ENCODE measurements around the gene RAET1E.

Gene RAET1E

GRCh38 chr6:149861603-149862423 lies 36.1 kb downstream of the RAET1E start:
- H3K27me3 ChIP-seq: no peaks in the 10 kb centered on the region
- no peak overlapping the region; the same call in 1 of the 2 replicates for H3K4me3 ChIP-seq (ENCODE audit: low read depth, low read length)
- no peaks in the 10 kb centered on the region for H3K36me3 ChIP-seq
- DNase-seq: no peak
- H3K4me1 ChIP-seq: 0 out of 2 replicates have a peak, but pooled peaks cover 3% of the 10 kb centered on the region
- TF ChIP-seq, protein P1, sequence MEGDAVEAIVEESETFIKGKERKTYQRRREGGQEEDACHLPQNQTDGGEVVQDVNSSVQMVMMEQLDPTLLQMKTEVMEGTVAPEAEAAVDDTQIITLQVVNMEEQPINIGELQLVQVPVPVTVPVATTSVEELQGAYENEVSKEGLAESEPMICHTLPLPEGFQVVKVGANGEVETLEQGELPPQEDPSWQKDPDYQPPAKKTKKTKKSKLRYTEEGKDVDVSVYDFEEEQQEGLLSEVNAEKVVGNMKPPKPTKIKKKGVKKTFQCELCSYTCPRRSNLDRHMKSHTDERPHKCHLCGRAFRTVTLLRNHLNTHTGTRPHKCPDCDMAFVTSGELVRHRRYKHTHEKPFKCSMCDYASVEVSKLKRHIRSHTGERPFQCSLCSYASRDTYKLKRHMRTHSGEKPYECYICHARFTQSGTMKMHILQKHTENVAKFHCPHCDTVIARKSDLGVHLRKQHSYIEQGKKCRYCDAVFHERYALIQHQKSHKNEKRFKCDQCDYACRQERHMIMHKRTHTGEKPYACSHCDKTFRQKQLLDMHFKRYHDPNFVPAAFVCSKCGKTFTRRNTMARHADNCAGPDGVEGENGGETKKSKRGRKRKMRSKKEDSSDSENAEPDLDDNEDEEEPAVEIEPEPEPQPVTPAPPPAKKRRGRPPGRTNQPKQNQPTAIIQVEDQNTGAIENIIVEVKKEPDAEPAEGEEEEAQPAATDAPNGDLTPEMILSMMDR (IDR thresholded peaks at IDR 0.05; ENCODE audit: low read depth, low read length): no peak
- H3K9me3 ChIP-seq: no peaks in the 10 kb centered on the region

- Histone ChIP-seq H3K36me3 (no peaks in the 10 kb centered on the region), H3K27me3 (no peaks in the 10 kb centered on the region), H3K9me3 (no peaks in the 10 kb centered on the region), H3K4me1 (0 out of 2 replicates have a peak, but pooled peaks cover 3% of the 10 kb centered on the region), H3K4me3 (ENCODE audit: low read depth, low read length) (no peak overlapping the region)
- DNase-seq: no peak
- TF ChIP-seq, protein P1 (IDR thresholded peaks at IDR 0.05; ENCODE audit: low read depth, low read length): no peak
Observed at GRCh38 chr6:149860834-149861602, 36.9 kb downstream of the RAET1E start.

DNA sequence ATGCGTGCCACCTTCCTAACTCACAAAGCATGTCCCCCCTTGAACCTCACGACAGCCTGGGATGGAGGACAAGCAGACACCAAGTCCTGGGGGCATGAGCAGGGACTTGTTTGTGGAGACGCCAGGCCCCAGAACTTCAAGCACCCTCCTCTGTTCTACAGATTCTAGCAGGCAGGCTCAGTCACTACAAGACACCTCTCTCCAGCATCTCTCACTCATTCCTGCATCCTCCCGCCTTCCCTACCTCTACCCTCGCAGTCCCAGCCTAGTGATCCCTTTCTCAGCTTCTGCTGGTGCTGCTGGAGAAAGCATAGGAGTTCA lies 37.4 kb downstream of the RAET1E start:
- TF ChIP-seq, protein P1 (IDR thresholded peaks at IDR 0.05; ENCODE audit: low read depth, low read length): no peak
- H3K4me1 ChIP-seq: 0 out of 2 replicates have a peak, but pooled peaks cover 3% of the 10 kb centered on the region
- no peak overlapping the region for H3K4me3 ChIP-seq (ENCODE audit: low read depth, low read length)
- no peak for DNase-seq
- H3K9me3 ChIP-seq: no peaks in the 10 kb centered on the region
- H3K27me3 ChIP-seq: no peaks in the 10 kb centered on the region
- H3K36me3 ChIP-seq: no peaks in the 10 kb centered on the region

- TF ChIP-seq, protein P1 (IDR thresholded peaks at IDR 0.05; ENCODE audit: low read depth, low read length): no peak
- no peaks in the 10 kb centered on the region for H3K36me3 ChIP-seq
- no peak for DNase-seq
- H3K4me3 ChIP-seq (ENCODE audit: low read depth, low read length): no peak overlapping the region
- H3K27me3 ChIP-seq: no peaks in the 10 kb centered on the region
- H3K4me1 ChIP-seq: 0 out of 2 replicates have a peak, but pooled peaks cover 3% of the 10 kb centered on the region
- no peaks in the 10 kb centered on the region for H3K9me3 ChIP-seq
Observed at GRCh38 chr6:149859938-149860337, 38.0 kb downstream of the RAET1E start.

DNA sequence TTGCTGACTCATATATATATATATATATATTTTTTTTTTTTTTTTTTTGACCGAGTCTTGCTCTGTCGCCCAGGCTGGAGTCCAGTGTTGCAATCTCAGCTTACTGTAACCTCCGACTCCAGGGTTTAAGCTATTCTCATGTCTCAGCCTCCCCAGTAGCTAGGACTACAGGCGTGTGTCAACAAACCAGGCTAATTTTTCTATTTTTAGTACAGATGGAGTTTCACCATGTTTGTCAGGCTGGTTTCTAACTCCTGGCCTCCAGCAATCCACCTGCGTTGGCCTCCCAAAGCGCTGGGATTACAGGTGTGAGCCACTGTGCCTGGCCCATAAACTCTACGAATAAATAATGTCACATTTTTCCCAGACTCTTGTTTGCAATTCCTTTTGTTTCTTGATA lies 38.5 kb downstream of the RAET1E start:
- Histone ChIP-seq H3K4me1 (0 out of 2 replicates have a peak, but pooled peaks cover 3% of the 10 kb centered on the region), H3K4me3 (ENCODE audit: low read depth, low read length) (no peak overlapping the region), H3K9me3 (no peaks in the 10 kb centered on the region), H3K36me3 (no peaks in the 10 kb centered on the region), H3K27me3 (no peaks in the 10 kb centered on the region)
- TF ChIP-seq, protein P1 (IDR thresholded peaks at IDR 0.05; ENCODE audit: low read depth, low read length): no peak
- no peak for DNase-seq
